Measurements from ENCODE around the gene PC. TPM values are rescaled to one million over a fixed set of nuclear protein-coding genes. Genes with fewer than 3 reads are reported as not detected.
"Not testable (repeated sequence)": the region's sequence is repeated elsewhere in the genome, so short reads cannot be mapped to it uniquely, and the experiment has no call there.

The PC gene
- total and polyA plus RNA-seq, 8 donors, result 7.9 to 27.4 (median 11.4) TPM

DNA sequence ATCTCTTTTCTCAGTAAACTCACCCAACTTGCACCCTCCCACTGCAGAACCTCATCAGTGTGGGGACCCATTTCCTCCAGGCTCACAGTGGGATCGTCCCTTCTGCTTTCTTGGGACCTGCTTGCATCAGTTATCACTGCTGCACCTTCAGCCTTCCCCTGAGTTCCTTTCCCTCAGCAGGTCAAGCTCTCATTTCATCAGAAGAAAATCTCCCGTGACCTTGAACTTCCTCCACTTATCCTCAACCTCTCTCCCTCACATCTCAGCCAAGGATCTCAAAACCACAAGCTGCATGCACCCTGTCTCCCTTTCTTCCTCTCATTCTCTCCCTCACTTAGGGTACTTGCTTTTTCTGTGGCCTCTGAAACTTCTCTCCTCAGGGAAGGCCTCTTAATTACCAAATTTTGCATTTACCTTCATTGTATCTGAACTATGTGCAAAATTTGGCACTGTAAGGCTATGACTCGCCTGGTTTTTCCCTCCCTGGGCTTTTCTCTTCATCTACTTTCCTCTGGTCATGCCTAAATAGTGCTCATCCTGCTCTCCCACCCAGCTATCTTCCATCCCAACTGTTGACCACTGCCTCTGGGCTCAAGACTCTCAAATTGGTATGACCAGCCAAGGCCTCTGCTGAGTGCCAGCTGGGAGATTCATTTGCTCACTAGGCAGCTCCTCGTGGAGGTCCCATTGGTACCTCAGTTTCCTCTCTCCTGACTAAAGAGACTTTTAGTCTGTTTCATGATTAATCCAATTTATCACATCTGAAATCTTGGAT lies 117.7 kb downstream of the PC start:
- TF ChIP-seq, protein P1, sequence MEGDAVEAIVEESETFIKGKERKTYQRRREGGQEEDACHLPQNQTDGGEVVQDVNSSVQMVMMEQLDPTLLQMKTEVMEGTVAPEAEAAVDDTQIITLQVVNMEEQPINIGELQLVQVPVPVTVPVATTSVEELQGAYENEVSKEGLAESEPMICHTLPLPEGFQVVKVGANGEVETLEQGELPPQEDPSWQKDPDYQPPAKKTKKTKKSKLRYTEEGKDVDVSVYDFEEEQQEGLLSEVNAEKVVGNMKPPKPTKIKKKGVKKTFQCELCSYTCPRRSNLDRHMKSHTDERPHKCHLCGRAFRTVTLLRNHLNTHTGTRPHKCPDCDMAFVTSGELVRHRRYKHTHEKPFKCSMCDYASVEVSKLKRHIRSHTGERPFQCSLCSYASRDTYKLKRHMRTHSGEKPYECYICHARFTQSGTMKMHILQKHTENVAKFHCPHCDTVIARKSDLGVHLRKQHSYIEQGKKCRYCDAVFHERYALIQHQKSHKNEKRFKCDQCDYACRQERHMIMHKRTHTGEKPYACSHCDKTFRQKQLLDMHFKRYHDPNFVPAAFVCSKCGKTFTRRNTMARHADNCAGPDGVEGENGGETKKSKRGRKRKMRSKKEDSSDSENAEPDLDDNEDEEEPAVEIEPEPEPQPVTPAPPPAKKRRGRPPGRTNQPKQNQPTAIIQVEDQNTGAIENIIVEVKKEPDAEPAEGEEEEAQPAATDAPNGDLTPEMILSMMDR (IDR thresholded peaks at IDR 0.05), result no peak
- no peak for DNase-seq
- intact Hi-C loops (cut with DNase I), result no loop called here
- H3K4me3 ChIP-seq, result no peak overlapping the region
- H3K4me1 ChIP-seq, result peaks cover 16 to 48% of the 10 kb centered on the region in 2 donors
- H3K9me3 ChIP-seq, result no peaks in the 10 kb centered on the region
- H3K27ac ChIP-seq, result no peak overlapping the region
- H3K27me3 ChIP-seq, result no peaks in the 10 kb centered on the region
- peaks cover 0 to 13% of the 10 kb centered on the region in 2 donors for H3K36me3 ChIP-seq
- ATAC-seq, result no peak

DNA sequence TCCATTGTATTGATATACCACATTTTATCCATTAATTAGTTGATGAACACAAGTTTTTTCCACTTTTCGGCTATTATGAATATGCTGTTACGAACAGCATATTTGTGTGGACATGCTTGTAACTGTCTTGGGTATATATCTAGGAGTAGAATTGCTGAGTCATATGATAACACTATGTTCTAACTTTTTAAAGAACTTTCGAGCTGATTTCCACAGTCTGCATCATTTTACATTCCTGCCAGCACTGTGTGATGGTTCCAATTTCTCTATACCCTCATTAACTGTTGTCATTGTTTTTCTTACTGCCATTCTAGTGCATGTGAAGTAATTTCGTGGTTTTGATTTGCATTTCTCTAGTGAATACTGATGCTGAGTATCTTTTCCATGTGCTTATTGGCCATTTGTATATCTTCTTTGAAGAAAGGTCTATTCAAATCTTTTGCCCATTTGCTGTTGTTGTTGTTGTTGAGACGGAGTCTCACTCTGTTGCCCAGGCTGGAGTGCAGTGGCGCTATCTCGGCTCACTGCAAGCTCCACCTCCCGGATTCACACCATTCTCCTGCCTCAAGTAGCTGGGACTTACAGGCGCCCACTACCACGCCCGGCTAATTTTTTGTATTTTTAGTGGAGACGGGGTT lies 122.3 kb downstream of the PC start:
- Histone ChIP-seq H3K36me3 (peaks cover 0 to 5% of the 10 kb centered on the region in 2 donors), H3K27me3 (no peaks in the 10 kb centered on the region), H3K4me3 (no peak overlapping the region), H3K4me1 (peaks cover 0 to 17% of the 10 kb centered on the region in 2 donors), H3K27ac (no peak overlapping the region), H3K9me3 (no peaks in the 10 kb centered on the region)
- DNase-seq, result no peak
- no peak for ATAC-seq
- TF ChIP-seq, protein P1 (IDR thresholded peaks at IDR 0.05), result no peak
- intact Hi-C loops (cut with DNase I), result no loop called here

DNA sequence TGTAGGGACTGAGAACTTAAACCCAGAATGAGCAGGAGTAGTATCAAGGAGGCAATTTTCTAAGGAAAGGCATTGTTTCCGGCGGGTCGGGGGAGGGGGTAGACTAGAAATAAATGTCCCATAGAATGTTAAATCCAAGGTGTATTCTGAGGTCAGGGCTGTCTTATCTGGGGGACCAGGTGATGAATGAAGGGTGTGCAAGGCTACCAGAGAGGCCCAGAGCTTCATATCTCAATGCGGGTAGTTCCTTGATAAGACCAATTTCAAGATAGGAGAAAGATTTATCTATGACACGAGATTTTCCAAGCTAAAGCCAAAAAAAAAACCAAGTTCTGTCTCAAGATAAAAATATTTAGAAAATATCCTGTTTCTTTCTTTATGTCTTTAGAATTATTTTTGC lies 123.2 kb downstream of the PC start:
- no peak for DNase-seq
- peaks cover 0 to 8% of the 10 kb centered on the region in 2 donors for H3K4me1 ChIP-seq
- H3K36me3 ChIP-seq, result peaks cover 0 to 3% of the 10 kb centered on the region in 2 donors
- no peaks in the 10 kb centered on the region for H3K27me3 ChIP-seq
- TF ChIP-seq, protein P1 (IDR thresholded peaks at IDR 0.05), result no peak
- ATAC-seq, result no peak
- intact Hi-C loops (cut with DNase I), result loop anchor here in 1 of 2 donors (5.0 kb wide), 1 partner anchor 143 kb away; no protein-coding TSS in a partner anchor
- no peak overlapping the region for H3K4me3 ChIP-seq
- no peaks in the 10 kb centered on the region for H3K9me3 ChIP-seq
- H3K27ac ChIP-seq, result no peak overlapping the region

DNA sequence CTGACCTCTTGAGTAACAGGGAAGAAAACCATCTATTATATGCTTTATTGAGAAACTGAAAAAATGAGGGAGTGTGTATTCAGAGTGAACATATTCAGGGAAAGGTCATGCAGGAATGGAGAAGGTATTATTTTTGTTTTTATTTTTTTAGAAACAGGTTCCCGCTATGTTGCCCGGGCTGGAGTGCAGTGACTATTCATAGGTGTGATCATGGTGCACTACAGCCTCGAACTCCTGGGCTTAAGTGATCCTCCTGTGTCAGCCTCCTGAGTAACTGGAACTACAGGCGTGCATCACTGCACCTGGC lies 123.7 kb downstream of the PC start:
- Histone ChIP-seq H3K27ac (no peak overlapping the region), H3K27me3 (no peaks in the 10 kb centered on the region), H3K9me3 (no peaks in the 10 kb centered on the region), H3K4me3 (no peak overlapping the region), H3K4me1 (peaks cover 0 to 8% of the 10 kb centered on the region in 2 donors), H3K36me3 (no peaks in the 10 kb centered on the region)
- ATAC-seq (no peak), DNase-seq (no peak)
- intact Hi-C loops (cut with DNase I), result loop anchor here in 1 of 2 donors (5.0 kb wide), 1 partner anchor 142 kb away; no protein-coding TSS in a partner anchor
- TF ChIP-seq, protein P1 (IDR thresholded peaks at IDR 0.05), result no peak

DNA sequence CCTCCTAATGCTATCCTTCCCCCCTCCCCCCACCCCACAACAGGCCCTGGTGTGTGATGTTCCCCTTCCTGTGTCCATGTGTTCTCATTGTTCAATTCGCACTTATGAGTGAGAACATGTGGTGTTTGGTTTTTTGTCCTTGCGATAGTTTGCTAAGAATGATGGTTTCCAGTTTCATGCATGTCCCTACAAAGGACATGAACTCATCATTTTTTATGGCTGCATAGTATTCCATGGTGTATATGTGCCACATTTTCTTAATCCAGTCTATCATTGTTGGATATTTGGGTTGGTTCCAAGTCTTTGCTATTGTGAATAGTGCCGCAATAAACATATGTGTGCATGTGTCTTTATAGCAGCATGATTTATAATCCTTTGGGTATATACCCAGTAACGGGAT lies 133.6 kb downstream of the PC start:
- H3K4me3 ChIP-seq; H3K4me1 ChIP-seq; H3K36me3 ChIP-seq; H3K27ac ChIP-seq; H3K9me3 ChIP-seq; DNase-seq; intact Hi-C loops (cut with DNase I); H3K27me3 ChIP-seq; ATAC-seq: not testable (repeated sequence)
